MCF 10A (cell line): Measurements from ENCODE around the gene PPP1R12A. TPM values are rescaled to one million over a fixed set of nuclear protein-coding genes. Genes with fewer than 3 reads are reported as not detected.

Experiments
- BruUV-seq: library from RNA; stranded (reverse); fragments of 400-500 nt; replicated peaks from 2 replicates; lab custom pipeline; 2021; lab: Mats Ljungman, UMichigan
- CTCF ChIA-PET: fragments of 300-600 bp; sonication (Branson Sonifier 250); formaldehyde crosslinking; extraction: SDS; loops from one replicate; lab custom pipeline; 2021; ENCODE audit warnings: antibody characterized with exemption, inconsistent platforms; lab: Yijun Ruan, JAX
- POLR2A ChIA-PET: fragments of 300-600, 350-650 bp; sonication (Branson Sonifier 250); formaldehyde crosslinking; extraction: SDS; loops from one replicate; lab custom pipeline; 2020; ENCODE audit warnings: antibody characterized with exemption, inconsistent platforms; lab: Yijun Ruan, JAX
- DNase-seq: peaks from one replicate; pipeline ENCODE4 v3.0.0-alpha.2; 2018; ENCODE audit not compliant: unreplicated experiment
- H3K27ac Mint-ChIP-seq: one replicate; pipeline ENCODE4 v1.8.0; 2022; ENCODE audit warnings: mild to moderate bottlenecking, low read depth, mixed read lengths; ENCODE audit not compliant: unreplicated experiment
- H3K27me3 Mint-ChIP-seq: one replicate; pipeline ENCODE4 v1.8.0; 2022; ENCODE audit warnings: mixed read lengths; ENCODE audit not compliant: insufficient read depth, unreplicated experiment
- H3K36me3 Mint-ChIP-seq: one replicate; pipeline ENCODE4 v1.8.0; 2022; ENCODE audit warnings: mild to moderate bottlenecking, moderate library complexity, mixed read lengths; ENCODE audit not compliant: insufficient read depth, unreplicated experiment
- H3K4me1 Mint-ChIP-seq: one replicate; pipeline ENCODE4 v1.8.0; 2022; ENCODE audit warnings: mixed read lengths; ENCODE audit not compliant: insufficient read depth, unreplicated experiment
- H3K4me3 Mint-ChIP-seq: one replicate; pipeline ENCODE4 v1.8.0; 2022; ENCODE audit warnings: mild to moderate bottlenecking, moderate library complexity, mixed read lengths; ENCODE audit not compliant: unreplicated experiment
- H3K9me3 Mint-ChIP-seq: one replicate; pipeline ENCODE4 v1.8.0; 2022; ENCODE audit warnings: mixed read lengths; ENCODE audit not compliant: unreplicated experiment
- intact Hi-C: fragments of 100-400 bp; cut with micrococcal nuclease; formaldehyde crosslinking; loops from 2 replicates; pipeline ENCODE4 v1.14.1; 2022
- total RNA-seq: library from RNA; stranded (reverse); gene quantifications from 2 replicates; pipeline ENCODE4 v1.2.3, GENCODE V29; 2022
- TF ChIP-seq, protein P1 (sequence below): fragments of 200-600 bp; IDR thresholded peaks from one replicate; pipeline ENCODE4 v1.8.0; 2022; ENCODE audit warnings: antibody characterized with exemption, mild to moderate bottlenecking; ENCODE audit not compliant: unreplicated experiment

The PPP1R12A gene
- total RNA-seq, 1 experiment from 2014 or later: 78.0 TPM

DNA sequence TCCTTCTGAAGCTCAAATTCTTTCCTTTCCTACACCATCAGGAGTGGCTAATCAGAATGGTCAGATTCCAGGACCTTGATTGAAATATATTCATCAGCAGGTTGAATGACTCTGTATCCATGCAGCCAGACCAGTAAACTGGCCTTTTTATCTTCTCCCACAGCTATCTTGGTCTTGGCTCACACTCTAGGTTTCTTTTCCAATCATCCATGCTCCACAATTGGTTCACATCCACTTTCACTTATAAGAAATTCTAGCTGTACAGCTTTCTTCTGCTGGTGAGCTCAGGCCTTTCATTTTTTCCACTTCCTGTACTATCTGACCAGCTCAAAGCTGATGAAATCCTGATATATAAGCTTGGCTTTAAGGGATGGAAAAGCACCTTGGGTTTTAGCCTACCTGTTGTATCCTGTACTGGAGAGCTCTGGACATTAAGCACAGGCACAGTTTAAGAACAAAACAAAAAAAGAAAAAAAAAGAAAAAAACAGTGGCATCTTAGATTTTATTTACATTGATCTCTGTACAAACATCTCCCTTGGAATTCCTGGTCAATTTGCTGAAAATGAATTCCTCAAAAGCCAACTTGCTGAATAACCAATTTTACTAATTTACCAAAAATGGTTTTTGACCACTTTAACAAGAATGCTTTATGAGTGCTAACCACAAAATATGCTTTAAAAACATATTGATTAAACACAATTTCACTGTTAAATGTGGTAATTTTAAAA is 152.6 kb downstream of the PPP1R12A start:
- intact Hi-C loops: no loop called here
- Mint-ChIP-seq H3K27ac (peak overlapping the region; percentile 28), H3K36me3 (peaks cover 46% of the 10 kb centered on the region), H3K4me3 (no peak overlapping the region), H3K27me3 (no peaks in the 10 kb centered on the region), H3K4me1 (peaks cover 7% of the 10 kb centered on the region), H3K9me3 (no peaks in the 10 kb centered on the region)
- no peak for DNase-seq
- no TSS peak for BruUV-seq
- TF ChIP-seq, protein P1, sequence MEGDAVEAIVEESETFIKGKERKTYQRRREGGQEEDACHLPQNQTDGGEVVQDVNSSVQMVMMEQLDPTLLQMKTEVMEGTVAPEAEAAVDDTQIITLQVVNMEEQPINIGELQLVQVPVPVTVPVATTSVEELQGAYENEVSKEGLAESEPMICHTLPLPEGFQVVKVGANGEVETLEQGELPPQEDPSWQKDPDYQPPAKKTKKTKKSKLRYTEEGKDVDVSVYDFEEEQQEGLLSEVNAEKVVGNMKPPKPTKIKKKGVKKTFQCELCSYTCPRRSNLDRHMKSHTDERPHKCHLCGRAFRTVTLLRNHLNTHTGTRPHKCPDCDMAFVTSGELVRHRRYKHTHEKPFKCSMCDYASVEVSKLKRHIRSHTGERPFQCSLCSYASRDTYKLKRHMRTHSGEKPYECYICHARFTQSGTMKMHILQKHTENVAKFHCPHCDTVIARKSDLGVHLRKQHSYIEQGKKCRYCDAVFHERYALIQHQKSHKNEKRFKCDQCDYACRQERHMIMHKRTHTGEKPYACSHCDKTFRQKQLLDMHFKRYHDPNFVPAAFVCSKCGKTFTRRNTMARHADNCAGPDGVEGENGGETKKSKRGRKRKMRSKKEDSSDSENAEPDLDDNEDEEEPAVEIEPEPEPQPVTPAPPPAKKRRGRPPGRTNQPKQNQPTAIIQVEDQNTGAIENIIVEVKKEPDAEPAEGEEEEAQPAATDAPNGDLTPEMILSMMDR: no peak
- POLR2A ChIA-PET: interaction anchor here (0.7 to 0.8 kb wide), 2 partner anchors 225 to 235 kb away, joined by 3 to 4 read pairs; no protein-coding TSS in a partner anchor
- CTCF ChIA-PET: interaction anchor here (0.6 kb wide), 1 partner anchor 1014 kb away, joined by 3 read pairs; no protein-coding TSS in a partner anchor

DNA sequence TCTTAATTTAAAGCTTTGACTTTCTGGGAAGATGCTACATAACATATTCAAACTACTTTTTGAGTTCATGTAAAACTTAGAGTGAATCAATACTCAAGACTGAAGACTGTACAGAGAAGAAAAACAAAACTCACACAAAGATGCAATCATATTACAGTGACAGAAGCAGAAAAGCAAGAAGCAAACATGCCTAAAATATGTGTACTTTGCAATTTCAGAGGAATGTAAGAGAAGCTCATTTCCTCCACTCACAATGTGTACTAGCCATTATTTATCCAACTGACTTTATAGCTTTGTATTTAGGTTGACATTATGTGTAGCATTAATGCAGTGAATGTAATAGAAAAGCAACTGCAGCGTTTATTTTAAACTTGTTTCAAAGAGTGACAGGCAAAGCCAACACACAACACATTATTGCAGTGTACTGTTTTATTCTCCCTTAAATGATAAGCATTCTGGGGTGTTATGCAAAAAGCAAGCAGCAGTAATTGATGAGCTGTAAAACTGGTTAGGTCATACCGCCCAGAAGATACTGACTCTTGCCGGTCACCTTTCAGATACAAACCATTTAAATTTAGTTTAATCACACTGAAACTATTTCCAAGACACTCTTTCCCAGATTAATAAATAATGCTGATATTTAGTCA is 156.0 kb downstream of the PPP1R12A start:
- Mint-ChIP-seq H3K27me3 (no peaks in the 10 kb centered on the region), H3K4me1 (peaks cover 7% of the 10 kb centered on the region), H3K36me3 (peaks cover 43% of the 10 kb centered on the region), H3K27ac (no peak overlapping the region), H3K9me3 (no peaks in the 10 kb centered on the region), H3K4me3 (no peak overlapping the region)
- TF ChIP-seq, protein P1: no peak
- intact Hi-C loops: no loop called here
- ChIA-PET CTCF (interaction anchor here (0.6 to 0.9 kb wide), 3 partner anchors 70 to 405 kb away, joined by 3 read pairs; no protein-coding TSS in a partner anchor), POLR2A (interaction anchor here (0.6 kb wide), 2 partner anchors 818 to 1588 kb away, joined by 3 to 4 read pairs; no protein-coding TSS in a partner anchor)
- no TSS peak for BruUV-seq
- DNase-seq: no peak

DNA sequence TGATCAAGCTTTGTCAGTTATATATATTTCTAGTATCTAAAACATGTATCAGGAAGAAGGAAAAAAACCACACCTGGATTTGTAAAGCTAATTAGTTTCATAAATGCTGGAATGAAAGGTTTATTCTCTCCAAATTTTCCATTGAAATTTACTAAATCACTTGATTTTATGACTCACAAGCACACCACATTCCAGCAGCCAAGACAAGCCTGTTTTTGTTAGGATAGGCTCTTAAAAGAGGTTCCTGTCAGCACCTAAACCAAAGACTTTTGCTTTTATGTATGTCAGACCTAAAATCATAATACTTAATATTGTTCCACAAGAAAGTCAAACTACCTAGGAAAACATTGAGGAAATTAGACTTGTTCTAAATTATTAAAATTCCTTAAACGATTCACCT is 158.8 kb downstream of the PPP1R12A start:
- POLR2A ChIA-PET: interaction anchor here (1.0 kb wide), 1 partner anchor 10 kb away, joined by 3 read pairs; no protein-coding TSS in a partner anchor
- Mint-ChIP-seq H3K36me3 (peaks cover 32% of the 10 kb centered on the region), H3K4me3 (no peak overlapping the region), H3K9me3 (no peaks in the 10 kb centered on the region), H3K27me3 (no peaks in the 10 kb centered on the region), H3K4me1 (no peaks in the 10 kb centered on the region), H3K27ac (peak overlapping the region; percentile 51)
- TF ChIP-seq, protein P1: no peak
- DNase-seq: peak; percentile 14
- intact Hi-C loops: no loop called here
- CTCF ChIA-PET: interaction anchor here (0.6 to 1.6 kb wide), 3 partner anchors 76 to 1946 kb away, joined by 3 to 6 read pairs (median 4); no protein-coding TSS in a partner anchor
- no TSS peak for BruUV-seq
